Muscle layer of colon (tissue), 2 donors: ENCODE data around the gene CD274.
"Not testable (repeated sequence)": the region's sequence is repeated elsewhere in the genome, so short reads cannot be mapped to it uniquely, and the experiment has no call there.

ENCODE experiments used
- H3K27ac ChIP-seq: one replicate; pipeline ENCODE4 v1.7.0; 2013; ENCODE audit warnings: low read depth, mild to moderate bottlenecking, low read length, moderate library complexity
- H3K27me3 ChIP-seq, 2 donors: one replicate each; pipeline ENCODE4 v1.7.0; 2013; ENCODE audit warnings: low read length in 2 of 2, mild to moderate bottlenecking in 2 of 2; ENCODE audit not compliant: insufficient read depth in 2 of 2, control insufficient read depth in 1 of 2
- H3K36me3 ChIP-seq: one replicate; pipeline ENCODE4 v1.7.0; 2013; ENCODE audit warnings: mild to moderate bottlenecking, low read length; ENCODE audit not compliant: insufficient read depth
- H3K4me1 ChIP-seq: one replicate; pipeline ENCODE4 v1.7.0; 2013; ENCODE audit warnings: mild to moderate bottlenecking, low read length; ENCODE audit not compliant: insufficient read depth
- H3K4me3 ChIP-seq, 2 donors: one replicate each; pipeline ENCODE4 v1.7.0; 2013; ENCODE audit warnings: low read length in 2 of 2, low read depth in 1 of 2, mild to moderate bottlenecking in 1 of 2, moderate library complexity in 1 of 2
- H3K9ac ChIP-seq: one replicate; pipeline ENCODE4 v1.7.0; 2013; ENCODE audit warnings: low read length
- H3K9me3 ChIP-seq: one replicate; pipeline ENCODE4 v1.7.0; 2013; ENCODE audit warnings: mild to moderate bottlenecking, low read length
- donor health status: abdominal sarcoma.
- donor health status: Adenocarcinoma of cecum.

CD274 gene

DNA sequence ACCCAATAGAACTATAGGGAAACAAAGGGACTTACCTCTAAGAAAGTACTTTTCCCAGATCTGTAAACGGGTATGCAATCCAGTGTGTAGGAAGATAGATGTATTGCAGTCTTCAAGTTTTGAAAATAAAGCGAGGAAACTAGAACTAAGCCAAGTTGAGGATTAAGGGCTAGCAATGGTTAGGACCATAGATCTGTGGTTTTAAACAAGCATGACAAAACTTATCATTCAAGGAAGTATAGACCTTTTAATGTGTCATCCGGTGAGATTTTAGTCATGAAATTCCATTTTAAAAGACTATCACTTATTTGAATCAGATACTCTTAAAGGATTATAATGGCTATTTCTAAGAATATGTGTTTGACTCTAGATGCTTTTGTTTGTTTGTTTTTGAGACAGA, 20.5 kb downstream of the CD274 start:
- H3K27ac ChIP-seq = no peak overlapping the region
- H3K27me3 ChIP-seq = no peaks in the 10 kb centered on the region
- peaks cover 6% of the 10 kb centered on the region for H3K4me1 ChIP-seq
- no peak overlapping the region for H3K4me3 ChIP-seq
- H3K9ac ChIP-seq = no peak overlapping the region
- no peaks in the 10 kb centered on the region for H3K9me3 ChIP-seq
- no peaks in the 10 kb centered on the region for H3K36me3 ChIP-seq

DNA sequence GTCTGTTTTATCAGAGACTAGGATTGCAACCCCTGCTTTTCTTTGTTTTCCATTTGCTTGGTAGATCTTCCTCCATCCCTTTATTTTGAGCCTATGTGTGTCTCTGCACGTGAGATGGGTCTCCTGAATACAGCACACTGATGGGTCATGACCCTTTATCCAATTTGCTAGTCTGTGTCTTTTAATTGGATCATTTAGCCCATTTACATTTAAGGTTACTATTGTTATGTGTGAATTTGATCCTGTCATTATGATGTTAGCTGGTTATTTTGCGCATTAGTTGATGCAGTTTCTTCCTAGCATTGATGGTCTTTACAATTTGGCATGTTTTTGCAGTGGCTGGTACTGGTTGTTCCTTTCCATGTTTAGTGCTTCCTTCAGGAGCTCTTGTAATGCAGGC, 25.3 kb downstream of the CD274 start:
- not testable (repeated sequence) for H3K9ac ChIP-seq, H3K4me1 ChIP-seq, H3K9me3 ChIP-seq, H3K36me3 ChIP-seq, H3K4me3 ChIP-seq, H3K27ac ChIP-seq, H3K27me3 ChIP-seq

DNA sequence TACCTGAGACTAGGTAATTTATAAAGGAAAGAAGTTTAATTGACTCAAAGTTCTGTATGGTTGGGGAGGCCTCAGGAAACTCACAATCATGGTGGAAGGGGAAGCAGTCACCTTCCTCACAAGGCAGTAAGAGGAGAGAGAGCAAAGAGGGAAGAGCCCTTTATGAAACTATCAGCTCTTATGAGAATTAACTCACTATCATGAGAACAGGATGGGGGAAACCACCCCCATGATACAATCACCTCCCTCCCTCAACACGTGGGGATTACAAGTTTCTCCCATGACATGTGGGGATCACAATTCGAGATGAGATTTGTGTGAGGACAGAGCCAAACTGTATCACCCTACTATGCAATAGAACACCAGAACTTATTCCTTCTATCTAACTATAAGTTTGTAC, 27.9 kb downstream of the CD274 start:
- no peaks in the 10 kb centered on the region for H3K4me1 ChIP-seq
- H3K9me3 ChIP-seq = no peaks in the 10 kb centered on the region
- H3K4me3 ChIP-seq = no peak overlapping the region
- no peaks in the 10 kb centered on the region for H3K36me3 ChIP-seq
- no peak overlapping the region for H3K9ac ChIP-seq
- H3K27ac ChIP-seq = no peak overlapping the region
- no peaks in the 10 kb centered on the region for H3K27me3 ChIP-seq

GRCh38 chr9:5479994-5480694, 29.8 kb downstream of the CD274 start:
- Histone ChIP-seq H3K27me3 (no peaks in the 10 kb centered on the region), H3K4me3 (no peak overlapping the region), H3K4me1 (no peaks in the 10 kb centered on the region), H3K9ac (no peak overlapping the region), H3K27ac (no peak overlapping the region), H3K36me3 (no peaks in the 10 kb centered on the region), H3K9me3 (no peaks in the 10 kb centered on the region)

DNA sequence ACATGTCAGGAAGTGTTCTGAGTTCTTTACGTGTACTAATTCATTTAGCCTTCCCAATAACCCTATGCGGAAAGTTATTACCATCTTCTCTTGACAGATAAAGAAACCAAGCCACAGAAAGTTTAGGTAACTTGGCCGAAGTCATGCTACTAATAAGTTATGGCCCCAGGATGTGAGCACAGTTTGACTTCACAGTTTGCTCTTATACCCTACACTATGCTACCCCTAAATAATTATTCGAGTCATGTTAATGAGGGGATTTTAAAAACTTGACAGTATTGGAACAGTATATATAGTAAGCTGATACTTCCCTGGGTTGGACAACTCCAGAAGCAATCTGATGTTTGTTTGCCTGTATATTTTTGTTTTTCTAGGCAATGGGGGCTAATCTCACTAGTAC, 30.6 kb downstream of the CD274 start:
- Histone ChIP-seq H3K9me3 (no peaks in the 10 kb centered on the region), H3K9ac (no peak overlapping the region), H3K4me3 (no peak overlapping the region), H3K27ac (no peak overlapping the region), H3K36me3 (no peaks in the 10 kb centered on the region), H3K27me3 (no peaks in the 10 kb centered on the region), H3K4me1 (no peaks in the 10 kb centered on the region)

DNA sequence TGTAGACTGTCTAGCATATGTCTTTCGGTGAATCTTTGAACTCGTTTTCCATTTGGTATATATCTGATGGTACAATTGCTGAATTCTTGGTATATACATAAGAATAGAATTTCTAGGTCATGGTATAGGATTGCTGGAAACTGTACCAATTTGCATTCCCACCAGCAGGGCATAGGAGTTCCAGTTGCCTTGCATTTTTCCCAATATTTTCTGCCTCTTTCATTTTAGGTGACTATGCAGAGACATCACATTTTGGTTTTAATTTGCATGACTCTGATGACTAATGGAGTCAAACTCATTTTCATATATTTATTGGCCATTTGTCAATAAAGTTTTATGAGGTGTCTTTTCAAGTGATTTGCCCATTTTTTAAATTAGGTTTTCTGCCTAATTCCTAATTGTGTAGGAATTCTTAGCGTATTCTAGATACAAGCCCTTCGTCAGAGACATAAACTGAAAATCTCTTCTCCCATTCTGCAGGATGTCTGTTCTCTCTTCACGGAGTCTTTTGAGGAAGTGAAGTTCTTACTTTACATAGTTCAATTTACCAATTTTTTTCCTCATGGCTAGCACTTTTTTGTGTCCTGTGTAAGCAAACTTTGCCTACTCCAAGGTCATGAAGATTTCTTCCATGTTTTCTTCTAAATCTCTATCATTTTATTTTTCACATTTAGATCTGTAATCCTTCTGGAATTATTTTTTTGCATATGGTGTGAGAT, 31.1 kb downstream of the CD274 start:
- no peaks in the 10 kb centered on the region for H3K27me3 ChIP-seq

DNA sequence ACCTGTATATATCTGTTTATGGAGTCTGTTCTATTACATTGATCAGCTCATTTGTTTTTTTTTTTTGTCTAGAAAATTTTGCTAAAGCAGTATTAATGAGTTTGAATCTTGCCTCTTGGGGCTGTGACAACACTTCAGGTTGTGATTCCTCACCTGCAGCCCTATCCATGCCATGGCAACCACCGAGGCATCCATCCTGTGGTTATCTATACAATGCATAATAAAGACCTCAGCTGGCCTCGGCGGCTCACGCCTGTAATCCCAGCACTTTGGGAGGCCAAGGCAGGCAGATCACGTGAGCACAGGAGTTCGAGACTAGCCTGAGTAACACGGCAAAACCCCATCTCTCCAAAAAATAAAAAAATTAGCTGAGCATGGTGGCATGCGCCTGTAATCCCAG, 31.9 kb downstream of the CD274 start:
- Histone ChIP-seq H3K36me3 (no peaks in the 10 kb centered on the region), H3K27me3 (no peaks in the 10 kb centered on the region)

More for the DNA sequence above, 31.1 kb downstream of the CD274 start:
- Histone ChIP-seq H3K4me3 (no peak overlapping the region), H3K4me1 (no peaks in the 10 kb centered on the region), H3K9me3 (no peaks in the 10 kb centered on the region), H3K27ac (no peak overlapping the region), H3K36me3 (no peaks in the 10 kb centered on the region), H3K9ac (no peak overlapping the region)

GRCh38 chr9:5483306-5483705, 33.0 kb downstream of the CD274 start:
- Histone ChIP-seq H3K36me3 (no peaks in the 10 kb centered on the region), H3K9ac (no peak overlapping the region), H3K27ac (no peak overlapping the region), H3K4me3 (no peak overlapping the region), H3K27me3 (no peaks in the 10 kb centered on the region), H3K4me1 (no peaks in the 10 kb centered on the region), H3K9me3 (no peaks in the 10 kb centered on the region)

More for the DNA sequence above, 31.9 kb downstream of the CD274 start:
- H3K27ac ChIP-seq = no peak overlapping the region
- H3K9ac ChIP-seq = no peak overlapping the region
- H3K4me3 ChIP-seq = no peak overlapping the region
- H3K9me3 ChIP-seq = no peaks in the 10 kb centered on the region
- no peaks in the 10 kb centered on the region for H3K4me1 ChIP-seq

- Histone ChIP-seq H3K4me1 (no peaks in the 10 kb centered on the region), H3K4me3 (no peak overlapping the region), H3K27ac (no peak overlapping the region), H3K9ac (no peak overlapping the region), H3K36me3 (no peaks in the 10 kb centered on the region), H3K9me3 (no peaks in the 10 kb centered on the region), H3K27me3 (no peaks in the 10 kb centered on the region)
Measured at GRCh38 chr9:5485378-5486085, 35.2 kb downstream of the CD274 start.

GRCh38 chr9:5486988-5487387, 36.6 kb downstream of the CD274 start:
- H3K9ac ChIP-seq = no peak overlapping the region
- H3K4me1 ChIP-seq = no peaks in the 10 kb centered on the region
- H3K27ac ChIP-seq = no peak overlapping the region
- H3K36me3 ChIP-seq = no peaks in the 10 kb centered on the region
- no peaks in the 10 kb centered on the region for H3K9me3 ChIP-seq
- H3K4me3 ChIP-seq = no peak overlapping the region
- no peaks in the 10 kb centered on the region for H3K27me3 ChIP-seq

DNA sequence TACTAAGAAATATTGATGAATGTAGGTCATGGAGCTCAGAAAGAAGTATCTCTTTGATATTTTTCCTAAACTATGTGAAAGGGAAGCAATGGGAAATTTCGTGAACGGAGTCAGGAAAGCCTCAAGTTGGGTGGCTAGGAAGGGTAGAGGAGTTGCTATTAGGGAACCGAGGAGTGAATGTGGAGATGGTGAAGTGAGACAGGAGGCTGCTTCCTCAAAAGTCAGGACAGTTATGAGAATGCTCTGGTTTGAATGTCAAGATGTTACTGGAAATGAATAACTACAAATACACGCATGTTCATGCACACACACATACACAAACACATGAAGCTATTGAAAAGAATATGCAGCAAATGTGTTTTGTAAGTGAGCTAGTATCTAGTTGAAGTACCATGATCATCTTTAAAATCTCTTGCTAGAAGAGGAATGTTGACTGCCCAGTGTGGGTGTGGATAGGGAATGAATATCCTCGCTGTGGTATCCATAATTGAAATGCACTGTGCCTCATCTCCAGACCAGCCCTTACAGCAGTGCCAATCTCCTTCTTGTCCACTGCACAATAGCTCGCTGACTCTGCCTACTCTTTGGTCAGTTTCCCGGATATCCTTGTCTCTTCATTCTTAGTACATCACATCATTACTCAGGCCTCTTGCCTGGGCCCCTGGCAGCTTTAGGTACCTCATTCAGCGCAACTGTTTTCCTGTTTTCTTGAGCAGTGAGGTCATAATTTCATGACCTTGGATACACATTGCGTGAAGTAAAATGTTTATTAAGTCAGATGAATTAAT, 38.1 kb downstream of the CD274 start:
- Histone ChIP-seq H3K9me3 (no peaks in the 10 kb centered on the region), H3K27me3 (no peaks in the 10 kb centered on the region), H3K9ac (no peak overlapping the region), H3K4me3 (no peak overlapping the region), H3K36me3 (no peaks in the 10 kb centered on the region), H3K27ac (no peak overlapping the region), H3K4me1 (no peaks in the 10 kb centered on the region)
